ENCODE results near the gene CYB561D1.

The CYB561D1 gene

GRCh38 chr1:109491372-109491771, 2.5 kb upstream of the CYB561D1 start:
- peaks cover 6 to 22% of the 10 kb centered on the region in 2 donors for H3K36me3 ChIP-seq (ENCODE audit: control insufficient read depth in 1 of 2, insufficient read depth in 2 of 2, low read length in 2 of 2)
- no peaks in the 10 kb centered on the region for H3K27me3 ChIP-seq (ENCODE audit: low read depth, low read length)
- H3K4me3 ChIP-seq (ENCODE audit: low read depth in 1 of 2, low read length in 2 of 2), result no peak overlapping the region
- H3K4me1 ChIP-seq (ENCODE audit: control insufficient read depth in 1 of 2, insufficient read depth in 2 of 2, low read length in 2 of 2), result peaks cover 4 to 20% of the 10 kb centered on the region in 2 donors
- no peak overlapping the region for H3K27ac ChIP-seq (ENCODE audit: low read length)
- no peaks in the 10 kb centered on the region for H3K9me3 ChIP-seq (ENCODE audit: control insufficient read depth in 1 of 2, low read length in 2 of 2)

DNA sequence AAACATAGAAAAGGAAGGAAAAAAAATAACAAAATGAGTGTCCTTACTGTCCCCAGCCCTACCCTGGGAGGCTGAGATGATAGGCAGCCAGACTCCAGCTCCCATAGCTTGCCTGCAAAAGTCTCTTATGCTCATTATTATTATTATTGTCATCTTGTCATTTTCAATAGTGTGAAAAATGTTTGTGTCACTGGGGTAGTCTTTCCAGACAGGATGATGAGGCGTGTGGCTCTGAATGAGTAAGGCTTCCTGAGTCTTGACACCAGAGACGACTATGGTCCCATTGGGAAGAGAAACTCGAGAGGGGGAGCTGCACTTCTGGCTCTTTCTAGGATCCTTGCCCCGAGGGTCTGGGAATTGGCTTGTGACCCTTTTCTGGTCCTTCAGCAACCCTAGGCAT, 1.1 kb upstream of the CYB561D1 start:
- Histone ChIP-seq H3K4me1 (ENCODE audit: control insufficient read depth in 1 of 2, insufficient read depth in 2 of 2, low read length in 2 of 2) (peaks cover 4 to 20% of the 10 kb centered on the region in 2 donors), H3K4me3 (ENCODE audit: low read depth in 1 of 2, low read length in 2 of 2) (no peak overlapping the region), H3K27me3 (ENCODE audit: low read depth, low read length) (no peaks in the 10 kb centered on the region), H3K27ac (ENCODE audit: low read length) (no peak overlapping the region), H3K36me3 (ENCODE audit: control insufficient read depth in 1 of 2, insufficient read depth in 2 of 2, low read length in 2 of 2) (peaks cover 11 to 28% of the 10 kb centered on the region in 2 donors), H3K9me3 (ENCODE audit: control insufficient read depth in 1 of 2, low read length in 2 of 2) (no peaks in the 10 kb centered on the region)

DNA sequence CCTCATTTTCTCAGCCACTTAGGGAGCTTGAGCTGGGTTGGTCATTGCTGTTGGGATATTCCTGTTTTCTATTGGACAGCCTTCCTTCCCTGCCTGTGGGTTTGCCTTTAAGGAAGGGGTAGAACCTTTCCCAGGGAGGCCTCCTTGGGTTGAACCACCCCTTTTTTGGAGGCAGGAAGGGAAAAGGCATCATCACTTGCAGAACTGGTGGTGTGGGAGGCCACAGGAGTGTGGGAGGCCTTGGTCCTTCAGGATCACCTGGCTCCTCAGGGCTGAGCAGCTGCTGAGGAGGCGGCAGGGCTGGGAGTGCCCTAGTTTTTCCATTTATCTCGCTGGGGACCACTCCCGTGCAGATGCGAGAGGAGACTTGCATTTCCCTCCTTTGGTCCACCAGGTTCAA, 667 bp upstream of the CYB561D1 start:
- no peak overlapping the region for H3K27ac ChIP-seq (ENCODE audit: low read length)
- H3K36me3 ChIP-seq (ENCODE audit: control insufficient read depth in 1 of 2, insufficient read depth in 2 of 2, low read length in 2 of 2), result peaks cover 11 to 29% of the 10 kb centered on the region in 2 donors
- no peaks in the 10 kb centered on the region for H3K9me3 ChIP-seq (ENCODE audit: control insufficient read depth in 1 of 2, low read length in 2 of 2)
- H3K4me3 ChIP-seq (ENCODE audit: low read depth in 1 of 2, low read length in 2 of 2), result peak overlapping the region in 1 of 2 donors; percentile 84
- peaks cover 4 to 20% of the 10 kb centered on the region in 2 donors for H3K4me1 ChIP-seq (ENCODE audit: control insufficient read depth in 1 of 2, insufficient read depth in 2 of 2, low read length in 2 of 2)
- no peaks in the 10 kb centered on the region for H3K27me3 ChIP-seq (ENCODE audit: low read depth, low read length)

DNA sequence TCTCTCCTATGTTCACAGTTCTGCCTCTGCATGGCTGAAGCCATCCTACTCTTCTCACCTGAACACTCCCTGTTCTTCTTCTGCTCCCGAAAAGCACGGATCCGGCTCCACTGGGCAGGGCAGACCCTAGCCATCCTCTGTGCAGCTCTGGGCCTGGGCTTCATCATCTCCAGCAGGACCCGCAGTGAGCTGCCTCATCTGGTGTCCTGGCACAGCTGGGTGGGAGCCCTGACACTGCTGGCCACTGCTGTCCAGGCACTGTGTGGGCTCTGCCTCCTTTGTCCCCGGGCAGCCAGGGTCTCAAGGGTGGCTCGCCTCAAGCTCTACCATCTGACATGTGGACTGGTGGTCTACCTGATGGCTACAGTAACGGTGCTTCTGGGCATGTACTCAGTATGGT, 1.8 kb downstream of the CYB561D1 start:
- Histone ChIP-seq H3K4me1 (ENCODE audit: control insufficient read depth in 1 of 2, insufficient read depth in 2 of 2, low read length in 2 of 2) (peaks cover 8 to 41% of the 10 kb centered on the region in 2 donors), H3K36me3 (ENCODE audit: control insufficient read depth in 1 of 2, insufficient read depth in 2 of 2, low read length in 2 of 2) (peaks cover 11 to 23% of the 10 kb centered on the region in 2 donors), H3K4me3 (ENCODE audit: low read depth in 1 of 2, low read length in 2 of 2) (no peak overlapping the region), H3K9me3 (ENCODE audit: control insufficient read depth in 1 of 2, low read length in 2 of 2) (no peaks in the 10 kb centered on the region), H3K27ac (ENCODE audit: low read length) (no peak overlapping the region), H3K27me3 (ENCODE audit: low read depth, low read length) (no peaks in the 10 kb centered on the region)

- Histone ChIP-seq H3K4me3 (ENCODE audit: low read depth in 1 of 2, low read length in 2 of 2) (no peak overlapping the region), H3K27ac (ENCODE audit: low read length) (no peak overlapping the region), H3K27me3 (ENCODE audit: low read depth, low read length) (no peaks in the 10 kb centered on the region), H3K9me3 (ENCODE audit: control insufficient read depth in 1 of 2, low read length in 2 of 2) (no peaks in the 10 kb centered on the region), H3K36me3 (ENCODE audit: control insufficient read depth in 1 of 2, insufficient read depth in 2 of 2, low read length in 2 of 2) (peaks cover 11 to 23% of the 10 kb centered on the region in 2 donors), H3K4me1 (ENCODE audit: control insufficient read depth in 1 of 2, insufficient read depth in 2 of 2, low read length in 2 of 2) (peaks cover 14 to 52% of the 10 kb centered on the region in 2 donors)
These were observed 3.7 kb downstream of the CYB561D1 start for GRCh38 chr1:109497449-109498160.

DNA sequence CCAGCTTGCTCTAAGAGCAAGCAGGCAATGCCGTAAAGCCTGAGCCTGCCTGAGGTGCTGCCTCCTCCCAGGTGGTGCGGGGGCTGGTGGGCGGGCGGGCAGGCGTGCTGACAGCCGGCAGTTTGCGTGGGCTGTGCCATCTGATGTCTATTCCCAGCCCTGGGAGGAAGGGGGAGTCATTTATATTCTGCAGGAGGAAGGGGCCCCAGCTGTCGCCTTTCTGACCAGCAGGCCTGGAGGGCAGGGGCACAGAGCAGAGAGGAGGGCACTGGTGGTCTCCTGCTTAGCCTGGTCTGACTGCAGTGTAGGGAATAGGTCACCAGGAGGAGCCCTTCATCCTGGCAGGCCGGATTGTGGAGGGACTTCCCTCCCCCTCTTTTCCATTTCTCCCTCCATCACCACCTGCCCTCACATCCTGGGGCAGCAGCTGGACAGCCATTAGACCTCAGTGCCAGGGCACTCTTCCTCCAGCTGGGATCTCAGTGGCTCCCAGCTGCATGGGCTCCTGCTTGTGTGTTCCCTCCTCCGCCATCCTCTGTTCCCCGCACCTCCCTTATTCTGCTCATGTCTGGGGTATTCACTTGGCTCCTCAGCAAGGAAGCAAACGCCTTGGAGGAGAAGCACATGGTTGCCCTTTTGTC, 4.4 kb downstream of the CYB561D1 start:
- Histone ChIP-seq H3K4me1 (ENCODE audit: control insufficient read depth in 1 of 2, insufficient read depth in 2 of 2, low read length in 2 of 2) (peaks cover 14 to 50% of the 10 kb centered on the region in 2 donors), H3K9me3 (ENCODE audit: control insufficient read depth in 1 of 2, low read length in 2 of 2) (no peaks in the 10 kb centered on the region), H3K4me3 (ENCODE audit: low read depth in 1 of 2, low read length in 2 of 2) (no peak overlapping the region), H3K27me3 (ENCODE audit: low read depth, low read length) (no peaks in the 10 kb centered on the region), H3K27ac (ENCODE audit: low read length) (no peak overlapping the region), H3K36me3 (ENCODE audit: control insufficient read depth in 1 of 2, insufficient read depth in 2 of 2, low read length in 2 of 2) (peaks cover 11 to 23% of the 10 kb centered on the region in 2 donors)

DNA sequence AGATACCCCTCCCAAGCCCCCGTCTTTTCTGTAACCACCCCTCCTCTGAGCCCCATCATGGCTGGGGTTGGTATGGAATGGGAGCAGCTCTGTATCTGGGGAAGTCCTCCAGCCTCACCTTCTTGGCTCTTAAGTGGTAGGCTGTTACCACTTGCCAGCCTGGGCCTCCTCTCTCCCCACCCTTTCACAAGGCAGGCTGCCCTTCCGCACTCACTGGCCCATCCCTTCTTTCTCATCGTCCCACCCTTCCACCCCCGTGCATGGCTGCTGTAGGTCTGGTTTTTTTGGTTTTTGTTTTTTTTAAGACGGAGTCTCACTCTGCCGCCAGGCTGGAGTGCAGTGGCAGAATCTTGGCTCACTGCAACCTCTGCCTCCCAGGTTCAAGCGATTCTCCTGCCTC, 5.2 kb downstream of the CYB561D1 start:
- H3K4me3 ChIP-seq (ENCODE audit: low read depth in 1 of 2, low read length in 2 of 2), result no peak overlapping the region
- no peaks in the 10 kb centered on the region for H3K27me3 ChIP-seq (ENCODE audit: low read depth, low read length)
- no peak overlapping the region for H3K27ac ChIP-seq (ENCODE audit: low read length)
- H3K4me1 ChIP-seq (ENCODE audit: control insufficient read depth in 1 of 2, insufficient read depth in 2 of 2, low read length in 2 of 2), result peaks cover 10 to 45% of the 10 kb centered on the region in 2 donors
- H3K36me3 ChIP-seq (ENCODE audit: control insufficient read depth in 1 of 2, insufficient read depth in 2 of 2, low read length in 2 of 2), result peaks cover 11 to 23% of the 10 kb centered on the region in 2 donors
- no peaks in the 10 kb centered on the region for H3K9me3 ChIP-seq (ENCODE audit: control insufficient read depth in 1 of 2, low read length in 2 of 2)

- no peaks in the 10 kb centered on the region for H3K9me3 ChIP-seq (ENCODE audit: control insufficient read depth in 1 of 2, low read length in 2 of 2)
- no peaks in the 10 kb centered on the region for H3K27me3 ChIP-seq (ENCODE audit: low read depth, low read length)
- H3K4me1 ChIP-seq (ENCODE audit: control insufficient read depth in 1 of 2, insufficient read depth in 2 of 2, low read length in 2 of 2), result peaks cover 10 to 42% of the 10 kb centered on the region in 2 donors
- H3K27ac ChIP-seq (ENCODE audit: low read length), result peak overlapping the region; percentile 62
- no peak overlapping the region for H3K4me3 ChIP-seq (ENCODE audit: low read depth in 1 of 2, low read length in 2 of 2)
- H3K36me3 ChIP-seq (ENCODE audit: control insufficient read depth in 1 of 2, insufficient read depth in 2 of 2, low read length in 2 of 2), result peaks cover 11 to 23% of the 10 kb centered on the region in 2 donors
These were observed 6.0 kb downstream of the CYB561D1 start for GRCh38 chr1:109499661-109500536.

- Histone ChIP-seq H3K27ac (ENCODE audit: low read length) (peak overlapping the region; percentile 62), H3K4me3 (ENCODE audit: low read depth in 1 of 2, low read length in 2 of 2) (no peak overlapping the region), H3K4me1 (ENCODE audit: control insufficient read depth in 1 of 2, insufficient read depth in 2 of 2, low read length in 2 of 2) (peaks cover 10 to 38% of the 10 kb centered on the region in 2 donors), H3K9me3 (ENCODE audit: control insufficient read depth in 1 of 2, low read length in 2 of 2) (no peaks in the 10 kb centered on the region), H3K36me3 (ENCODE audit: control insufficient read depth in 1 of 2, insufficient read depth in 2 of 2, low read length in 2 of 2) (peaks cover 9 to 19% of the 10 kb centered on the region in 2 donors), H3K27me3 (ENCODE audit: low read depth, low read length) (no peaks in the 10 kb centered on the region)
These were observed 7.1 kb downstream of the CYB561D1 start for GRCh38 chr1:109500941-109501381.

DNA sequence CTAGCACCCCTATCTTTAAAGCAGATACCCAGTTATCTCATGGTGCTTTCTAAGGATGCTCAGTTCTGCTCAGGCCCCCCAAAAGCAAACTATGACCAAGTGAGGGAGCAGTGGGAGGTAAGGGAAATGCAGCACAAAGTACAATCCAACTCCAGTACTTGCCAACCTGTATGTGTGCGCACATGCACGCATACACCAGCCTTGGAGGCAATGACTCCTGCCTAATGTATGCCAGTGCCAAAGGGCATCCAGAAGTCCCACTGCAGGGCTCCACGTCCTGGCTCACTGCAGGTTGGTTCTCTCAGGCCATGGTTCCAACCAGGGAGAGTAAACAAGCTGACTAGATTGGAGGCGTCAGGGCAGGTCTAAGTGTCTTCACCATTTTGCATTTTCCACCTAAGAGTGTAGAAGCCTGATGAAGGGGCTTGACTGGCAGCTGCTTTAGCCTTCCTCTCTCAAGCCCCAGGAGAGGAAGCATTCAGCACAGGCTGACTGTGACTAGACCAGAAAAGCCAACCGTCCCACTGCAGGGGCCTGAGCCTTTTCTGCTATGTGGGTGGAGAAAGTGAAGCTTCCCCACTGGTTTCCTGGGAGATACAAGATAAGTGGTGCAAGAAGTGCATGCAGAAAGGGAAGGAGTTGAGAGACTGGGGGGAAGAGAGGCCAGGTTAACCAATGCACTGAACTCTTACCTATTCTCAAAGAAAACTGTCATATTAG, 7.9 kb downstream of the CYB561D1 start:
- H3K27ac ChIP-seq (ENCODE audit: low read length), result no peak overlapping the region

More for the DNA sequence above, 7.9 kb downstream of the CYB561D1 start:
- Histone ChIP-seq H3K27me3 (ENCODE audit: low read depth, low read length) (no peaks in the 10 kb centered on the region), H3K9me3 (ENCODE audit: control insufficient read depth in 1 of 2, low read length in 2 of 2) (no peaks in the 10 kb centered on the region), H3K4me1 (ENCODE audit: control insufficient read depth in 1 of 2, insufficient read depth in 2 of 2, low read length in 2 of 2) (peaks cover 10 to 38% of the 10 kb centered on the region in 2 donors), H3K36me3 (ENCODE audit: control insufficient read depth in 1 of 2, insufficient read depth in 2 of 2, low read length in 2 of 2) (peaks cover under 1 to 12% of the 10 kb centered on the region in 2 donors), H3K4me3 (ENCODE audit: low read depth in 1 of 2, low read length in 2 of 2) (no peak overlapping the region)

Data from muscle layer of duodenum (tissue), 2 donors.